AG10803 (cell line): ENCODE data around the gene SLITRK5.

Source experiments
- DNase-seq: peaks from one replicate; pipeline ENCODE4 v3.0.0; 2010; ENCODE audit warnings: low read depth
- H3K4me3 ChIP-seq: 2 replicates; pipeline ENCODE4 v1.5.1; 2011; ENCODE audit warnings: mild to moderate bottlenecking, low read length, control low read depth
- TF ChIP-seq, protein P1 (sequence below): conservative IDR thresholded peaks from 2 replicates; pipeline ENCODE4 v1.5.1; 2011; ENCODE audit warnings: mild to moderate bottlenecking, low read length, control low read depth, inconsistent platforms

The SLITRK5 gene

DNA sequence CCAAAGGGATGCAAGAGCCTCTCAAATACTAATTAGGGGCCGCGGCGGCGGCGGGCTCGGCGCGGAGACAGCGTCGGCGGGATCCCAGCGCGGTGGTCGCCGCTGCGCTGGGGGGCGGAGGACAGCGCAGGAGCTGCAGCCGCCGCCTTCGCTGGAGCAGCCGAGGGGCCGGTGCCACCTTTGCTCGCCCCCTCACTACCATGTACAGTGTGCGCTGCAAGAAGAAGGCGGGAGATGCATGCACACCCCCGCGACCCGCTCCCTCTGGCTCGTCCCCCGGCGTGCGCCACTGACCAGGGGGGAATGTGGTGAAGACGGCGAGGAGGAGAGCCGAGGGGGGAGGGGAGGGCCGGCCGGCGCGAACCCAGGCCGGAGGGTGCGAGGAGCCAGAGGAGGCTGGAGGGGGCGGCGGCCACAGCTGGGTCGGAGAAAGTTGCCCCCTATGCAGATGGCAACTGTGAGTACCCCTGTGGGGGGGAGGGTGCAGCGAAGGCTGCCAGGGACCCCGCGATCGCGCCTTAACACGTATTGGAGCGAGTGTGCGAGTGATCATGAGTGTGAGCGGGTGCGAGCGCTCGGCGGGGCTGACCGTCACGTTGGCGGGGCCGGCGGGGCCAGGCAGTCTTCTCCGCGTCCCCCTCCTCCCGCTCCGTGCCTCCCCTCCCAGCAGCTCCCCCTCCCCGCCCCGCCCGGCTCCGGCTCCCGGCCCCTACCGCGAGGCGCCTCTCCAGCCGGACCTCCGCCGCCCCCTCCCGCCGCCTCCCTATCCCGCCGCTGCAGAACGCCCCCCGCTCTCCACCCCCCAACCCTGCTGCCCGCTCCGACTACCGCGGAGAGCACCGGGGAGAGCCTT, 808 bp downstream of the SLITRK5 start:
- DNase-seq = no peak
- TF ChIP-seq, protein P1, sequence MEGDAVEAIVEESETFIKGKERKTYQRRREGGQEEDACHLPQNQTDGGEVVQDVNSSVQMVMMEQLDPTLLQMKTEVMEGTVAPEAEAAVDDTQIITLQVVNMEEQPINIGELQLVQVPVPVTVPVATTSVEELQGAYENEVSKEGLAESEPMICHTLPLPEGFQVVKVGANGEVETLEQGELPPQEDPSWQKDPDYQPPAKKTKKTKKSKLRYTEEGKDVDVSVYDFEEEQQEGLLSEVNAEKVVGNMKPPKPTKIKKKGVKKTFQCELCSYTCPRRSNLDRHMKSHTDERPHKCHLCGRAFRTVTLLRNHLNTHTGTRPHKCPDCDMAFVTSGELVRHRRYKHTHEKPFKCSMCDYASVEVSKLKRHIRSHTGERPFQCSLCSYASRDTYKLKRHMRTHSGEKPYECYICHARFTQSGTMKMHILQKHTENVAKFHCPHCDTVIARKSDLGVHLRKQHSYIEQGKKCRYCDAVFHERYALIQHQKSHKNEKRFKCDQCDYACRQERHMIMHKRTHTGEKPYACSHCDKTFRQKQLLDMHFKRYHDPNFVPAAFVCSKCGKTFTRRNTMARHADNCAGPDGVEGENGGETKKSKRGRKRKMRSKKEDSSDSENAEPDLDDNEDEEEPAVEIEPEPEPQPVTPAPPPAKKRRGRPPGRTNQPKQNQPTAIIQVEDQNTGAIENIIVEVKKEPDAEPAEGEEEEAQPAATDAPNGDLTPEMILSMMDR = no peak
- peak overlapping the region; percentile 53 for H3K4me3 ChIP-seq

DNA sequence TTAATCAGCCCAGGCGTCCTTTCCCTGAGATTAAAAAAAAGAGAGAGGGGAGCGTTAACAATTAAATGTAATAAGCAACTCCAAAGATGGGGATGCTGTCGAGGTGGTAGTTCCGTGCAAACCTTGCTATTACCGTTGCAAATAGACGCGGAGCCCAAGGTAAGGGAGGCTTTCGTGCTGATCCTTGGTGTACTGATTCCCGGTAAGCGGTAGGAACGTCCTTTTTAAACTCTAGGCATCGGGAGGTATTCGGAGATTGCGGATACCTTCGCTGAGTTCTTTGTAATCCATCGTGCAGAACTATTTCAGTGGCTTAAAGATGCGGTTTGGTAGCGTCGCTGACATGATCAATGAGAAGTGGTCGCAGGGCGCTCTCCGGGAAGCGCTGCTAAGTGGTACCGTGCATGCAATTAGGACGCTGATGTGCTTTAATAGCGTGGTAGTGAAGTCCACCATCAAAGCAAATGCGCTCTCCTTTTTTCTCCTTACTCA, 3.1 kb downstream of the SLITRK5 start:
- no peak for DNase-seq
- no peak overlapping the region for H3K4me3 ChIP-seq

DNA sequence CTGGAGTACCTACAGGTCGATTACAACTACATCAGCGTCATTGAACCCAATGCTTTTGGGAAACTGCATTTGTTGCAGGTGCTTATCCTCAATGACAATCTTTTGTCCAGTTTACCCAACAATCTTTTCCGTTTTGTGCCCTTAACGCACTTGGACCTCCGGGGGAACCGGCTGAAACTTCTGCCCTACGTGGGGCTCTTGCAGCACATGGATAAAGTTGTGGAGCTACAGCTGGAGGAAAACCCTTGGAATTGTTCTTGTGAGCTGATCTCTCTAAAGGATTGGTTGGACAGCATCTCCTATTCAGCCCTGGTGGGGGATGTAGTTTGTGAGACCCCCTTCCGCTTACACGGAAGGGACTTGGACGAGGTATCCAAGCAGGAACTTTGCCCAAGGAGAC, 4.7 kb downstream of the SLITRK5 start:
- H3K4me3 ChIP-seq = no peak overlapping the region
- TF ChIP-seq, protein P1 = no peak
- no peak for DNase-seq

More for the DNA sequence above, 3.1 kb downstream of the SLITRK5 start:
- TF ChIP-seq, protein P1 = no peak

DNA sequence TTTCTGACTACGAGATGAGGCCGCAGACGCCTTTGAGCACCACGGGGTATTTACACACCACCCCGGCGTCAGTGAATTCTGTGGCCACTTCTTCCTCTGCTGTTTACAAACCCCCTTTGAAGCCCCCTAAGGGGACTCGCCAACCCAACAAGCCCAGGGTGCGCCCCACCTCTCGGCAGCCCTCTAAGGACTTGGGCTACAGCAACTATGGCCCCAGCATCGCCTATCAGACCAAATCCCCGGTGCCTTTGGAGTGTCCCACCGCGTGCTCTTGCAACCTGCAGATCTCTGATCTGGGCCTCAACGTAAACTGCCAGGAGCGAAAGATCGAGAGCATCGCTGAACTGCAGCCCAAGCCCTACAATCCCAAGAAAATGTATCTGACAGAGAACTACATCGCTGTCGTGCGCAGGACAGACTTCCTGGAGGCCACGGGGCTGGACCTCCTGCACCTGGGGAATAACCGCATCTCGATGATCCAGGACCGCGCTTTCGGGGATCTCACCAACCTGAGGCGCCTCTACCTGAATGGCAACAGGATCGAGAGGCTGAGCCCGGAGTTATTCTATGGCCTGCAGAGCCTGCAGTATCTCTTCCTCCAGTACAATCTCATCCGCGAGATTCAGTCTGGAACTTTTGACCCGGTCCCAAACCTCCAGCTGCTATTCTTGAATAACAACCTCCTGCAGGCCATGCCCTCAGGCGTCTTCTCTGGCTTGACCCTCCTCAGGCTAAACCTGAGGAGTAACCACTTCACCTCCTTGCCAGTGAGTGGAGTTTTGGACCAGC, 5.3 kb downstream of the SLITRK5 start:
- TF ChIP-seq, protein P1 = no peak
- H3K4me3 ChIP-seq = no peak overlapping the region
- no peak for DNase-seq

DNA sequence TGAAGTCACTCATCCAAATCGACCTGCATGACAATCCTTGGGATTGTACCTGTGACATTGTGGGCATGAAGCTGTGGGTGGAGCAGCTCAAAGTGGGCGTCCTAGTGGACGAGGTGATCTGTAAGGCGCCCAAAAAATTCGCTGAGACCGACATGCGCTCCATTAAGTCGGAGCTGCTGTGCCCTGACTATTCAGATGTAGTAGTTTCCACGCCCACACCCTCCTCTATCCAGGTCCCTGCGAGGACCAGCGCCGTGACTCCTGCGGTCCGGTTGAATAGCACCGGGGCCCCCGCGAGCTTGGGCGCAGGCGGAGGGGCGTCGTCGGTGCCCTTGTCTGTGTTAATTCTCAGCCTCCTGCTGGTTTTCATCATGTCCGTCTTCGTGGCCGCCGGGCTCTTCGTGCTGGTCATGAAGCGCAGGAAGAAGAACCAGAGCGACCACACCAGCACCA, 5.9 kb downstream of the SLITRK5 start:
- no peak for DNase-seq
- no peak overlapping the region for H3K4me3 ChIP-seq
- TF ChIP-seq, protein P1 = no peak

DNA sequence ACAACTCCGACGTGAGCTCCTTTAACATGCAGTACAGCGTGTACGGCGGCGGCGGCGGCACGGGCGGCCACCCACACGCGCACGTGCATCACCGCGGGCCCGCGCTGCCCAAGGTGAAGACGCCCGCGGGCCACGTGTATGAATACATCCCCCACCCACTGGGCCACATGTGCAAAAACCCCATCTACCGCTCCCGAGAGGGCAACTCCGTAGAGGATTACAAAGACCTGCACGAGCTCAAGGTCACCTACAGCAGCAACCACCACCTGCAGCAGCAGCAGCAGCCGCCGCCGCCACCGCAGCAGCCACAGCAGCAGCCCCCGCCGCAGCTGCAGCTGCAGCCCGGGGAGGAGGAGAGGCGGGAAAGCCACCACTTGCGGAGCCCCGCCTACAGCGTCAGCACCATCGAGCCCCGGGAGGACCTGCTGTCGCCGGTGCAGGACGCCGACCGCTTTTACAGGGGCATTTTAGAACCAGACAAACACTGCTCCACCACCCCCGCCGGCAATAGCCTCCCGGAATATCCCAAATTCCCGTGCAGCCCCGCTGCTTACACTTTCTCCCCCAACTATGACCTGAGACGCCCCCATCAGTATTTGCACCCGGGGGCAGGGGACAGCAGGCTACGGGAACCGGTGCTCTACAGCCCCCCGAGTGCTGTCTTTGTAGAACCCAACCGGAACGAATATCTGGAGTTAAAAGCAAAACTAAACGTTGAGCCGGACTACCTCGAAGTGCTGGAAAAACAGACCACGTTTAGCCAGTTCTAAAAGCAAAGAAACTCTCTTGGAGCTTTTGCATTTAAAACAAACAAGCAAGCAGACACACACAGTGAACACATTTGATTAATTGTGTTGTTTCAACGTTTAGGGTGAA, 6.6 kb downstream of the SLITRK5 start:
- TF ChIP-seq, protein P1 = no peak
- H3K4me3 ChIP-seq = peak overlapping the region; percentile 37
- no peak for DNase-seq
